ENCODE measurements around the gene LSAMP.
A peak's percentile ranks its signal among the peaks of the same experiment; 100 is the strongest.
"Not testable (repeated sequence)": the region's sequence is repeated elsewhere in the genome, so short reads cannot be mapped to it uniquely, and the experiment has no call there.

Gene LSAMP

GRCh38 chr3:116233711-116234357 lies 211.5 kb downstream of the LSAMP start:
- no peak for DNase-seq

DNA sequence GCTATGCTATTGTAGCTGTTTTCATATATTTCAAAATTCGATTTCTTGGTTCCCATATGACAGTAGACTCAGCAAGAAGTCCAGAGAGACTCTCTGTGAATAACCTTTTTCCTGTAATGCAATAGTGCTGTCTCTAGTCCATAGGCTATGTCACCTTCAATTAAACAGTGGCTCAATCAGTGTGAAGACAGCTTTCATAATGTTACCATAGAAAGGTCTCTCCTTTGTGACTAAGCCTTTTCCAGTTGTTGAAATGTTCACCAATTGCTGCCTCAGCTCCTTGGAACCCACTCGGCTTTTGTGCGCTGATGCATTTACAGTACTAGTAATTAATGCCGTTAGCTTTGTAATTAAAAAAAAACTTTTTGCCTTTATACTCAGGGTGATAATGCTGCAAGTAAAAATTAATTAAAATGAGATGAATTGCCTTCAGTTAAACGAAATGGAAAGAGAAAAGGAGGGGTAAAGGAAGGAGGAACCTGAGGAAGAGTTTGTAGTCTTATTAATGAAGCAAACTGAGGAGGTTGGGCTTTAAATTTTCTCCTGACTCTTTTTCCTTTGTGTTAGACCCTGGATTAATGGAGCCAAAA lies 214.8 kb downstream of the LSAMP start:
- no peak for DNase-seq

- DNase-seq: no peak
Observed at GRCh38 chr3:116226266-116226665, 219.0 kb downstream of the LSAMP start.

GRCh38 chr3:116216761-116217160 lies 228.5 kb downstream of the LSAMP start:
- no peak for DNase-seq

DNA sequence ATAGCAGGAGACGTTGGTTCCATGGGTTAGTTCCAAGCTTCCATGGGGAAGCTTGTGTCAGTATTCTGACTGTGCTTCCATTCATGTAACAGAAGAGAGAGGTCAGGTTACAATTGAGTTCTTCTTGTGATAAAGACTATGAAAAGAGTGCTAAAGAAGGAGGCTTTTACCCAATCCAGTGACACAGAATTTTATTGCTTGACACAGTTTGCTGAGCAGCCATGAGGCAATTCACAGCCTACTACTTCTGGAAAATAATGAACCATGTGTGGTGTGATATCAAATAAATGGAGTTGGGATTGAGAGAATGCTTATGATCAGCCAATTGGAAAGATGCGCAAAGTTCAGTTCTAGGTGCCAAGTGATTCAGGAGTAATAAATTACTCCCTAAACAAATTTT lies 233.4 kb downstream of the LSAMP start:
- no peak for DNase-seq

DNA sequence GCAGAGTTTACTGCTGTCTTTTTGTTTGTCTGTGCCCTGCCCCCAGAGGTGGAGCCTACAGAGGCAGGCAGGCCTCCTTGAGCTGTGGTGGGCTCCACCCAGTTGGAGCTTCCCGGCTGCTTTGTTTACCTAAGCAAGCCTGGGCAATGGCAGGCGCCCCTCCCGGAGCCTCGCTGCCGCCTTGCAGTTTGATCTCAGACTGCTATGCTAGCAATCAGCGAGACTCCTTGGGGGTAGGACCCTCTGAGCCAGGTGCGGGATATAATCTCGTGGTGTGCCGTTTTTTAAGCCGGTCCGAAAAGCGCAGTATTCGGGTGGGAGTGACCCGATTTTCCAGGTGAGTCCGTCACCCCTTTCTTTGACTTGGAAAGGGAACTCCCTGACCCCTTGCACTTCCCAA lies 236.5 kb downstream of the LSAMP start:
- DNase-seq: not testable (repeated sequence)

DNA sequence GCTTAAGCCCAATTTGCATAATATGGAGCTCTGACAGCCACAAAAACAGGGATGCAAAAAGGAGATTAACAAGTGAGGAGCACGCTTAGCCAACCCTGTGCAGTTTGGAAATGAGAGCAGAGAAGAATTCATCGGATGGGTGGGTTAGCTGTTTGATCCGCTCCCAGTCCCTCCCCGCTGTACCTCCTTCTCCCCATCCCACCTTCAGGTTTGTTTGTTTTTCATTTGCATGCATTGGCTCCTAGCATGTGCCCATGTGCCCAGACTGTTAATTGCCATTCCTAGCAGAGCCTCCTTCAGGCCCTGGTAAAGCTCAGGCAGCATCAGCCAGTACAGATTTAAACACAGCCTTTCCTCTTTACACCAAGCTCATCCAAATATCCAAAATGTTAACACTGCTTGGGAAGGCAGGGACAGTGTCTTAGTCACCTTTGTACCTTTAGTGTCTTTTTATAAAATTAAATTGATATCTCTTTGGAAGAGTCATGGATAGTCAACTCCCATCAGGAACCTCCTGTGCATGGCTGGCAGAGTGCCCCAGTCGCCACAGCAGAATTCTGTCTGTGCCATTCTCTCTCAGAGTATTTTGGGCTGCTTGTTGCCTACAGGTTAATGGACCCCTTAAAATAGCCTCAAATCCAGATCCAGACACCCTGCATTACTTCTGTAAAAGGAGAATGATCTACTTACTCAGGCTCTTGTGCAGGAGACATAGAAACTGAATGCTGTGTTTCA lies 244.2 kb downstream of the LSAMP start:
- DNase-seq: no peak

DNA sequence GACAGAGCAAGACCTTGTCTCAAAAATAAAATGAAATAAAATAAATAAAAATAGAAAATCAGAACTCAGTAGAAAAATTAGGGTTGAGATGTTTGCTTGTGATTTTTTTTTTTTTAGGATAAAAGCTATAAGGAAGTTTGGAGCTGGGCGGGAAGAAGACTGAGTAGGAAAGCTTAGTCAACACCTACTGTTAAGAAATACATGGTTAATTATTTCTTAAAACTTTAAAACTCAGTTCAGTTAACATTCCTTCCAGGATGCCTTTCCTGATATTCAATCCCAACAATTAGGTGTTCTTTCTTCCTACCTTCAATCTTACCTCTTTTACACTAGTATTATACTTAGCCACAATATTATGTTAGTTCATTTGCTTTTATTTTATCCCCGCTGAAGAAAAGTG lies 246.2 kb downstream of the LSAMP start:
- DNase-seq: no peak

DNA sequence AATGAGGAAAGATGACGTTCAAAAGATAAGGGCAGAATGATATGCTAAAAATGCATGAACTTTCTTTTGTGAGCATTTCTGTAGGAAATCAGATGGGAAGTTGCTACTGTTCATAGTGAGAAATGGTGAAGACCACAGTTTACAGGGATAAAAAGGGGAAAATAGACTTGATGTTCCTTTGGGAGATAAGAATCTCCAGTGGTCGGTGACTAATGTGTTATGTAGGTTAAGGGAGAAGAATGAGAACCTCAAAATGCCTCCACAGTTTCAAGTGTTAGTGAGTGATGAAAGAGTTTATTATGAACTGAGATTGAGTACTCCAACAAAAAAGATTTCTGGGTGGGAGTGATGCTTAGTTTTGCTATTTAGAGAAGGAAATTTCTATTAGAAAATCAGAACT lies 247.2 kb downstream of the LSAMP start:
- no peak for DNase-seq

- DNase-seq: no peak
Observed at GRCh38 chr3:116192464-116192863, 252.8 kb downstream of the LSAMP start.

- no peak for DNase-seq
Observed at GRCh38 chr3:116191409-116191808, 253.9 kb downstream of the LSAMP start.

- DNase-seq: no peak
Observed at GRCh38 chr3:116190095-116190494, 255.2 kb downstream of the LSAMP start.

DNA sequence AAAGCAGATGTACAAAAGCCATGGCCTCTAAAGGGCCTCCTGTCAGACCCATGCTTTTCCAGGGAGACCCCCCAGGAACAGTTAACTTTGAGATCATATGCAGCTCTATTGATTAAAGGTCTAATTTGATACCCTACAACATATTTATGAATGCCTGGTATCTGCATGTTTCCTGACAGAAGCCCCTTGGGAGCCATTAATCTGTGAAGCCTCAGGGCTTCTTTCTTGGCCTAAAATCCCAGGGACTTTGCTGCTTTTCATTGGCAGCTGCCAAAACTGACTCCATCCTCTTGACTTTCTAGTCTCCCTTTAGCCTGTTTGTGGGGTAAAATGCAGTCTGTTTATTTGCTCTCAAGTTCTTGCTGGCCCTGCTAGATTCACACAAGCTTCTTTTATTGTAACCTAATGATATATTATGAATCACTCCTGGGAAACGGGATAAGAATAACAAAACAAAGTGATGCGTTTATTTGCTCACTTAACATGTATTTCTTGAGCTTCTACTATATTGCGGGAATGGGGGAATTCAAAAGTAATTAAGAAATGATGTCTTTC lies 257.0 kb downstream of the LSAMP start:
- no peak for DNase-seq

- DNase-seq: no peak
Observed at GRCh38 chr3:116186049-116186448, 259.2 kb downstream of the LSAMP start.

- DNase-seq: no peak
Observed at GRCh38 chr3:116181159-116181558, 264.1 kb downstream of the LSAMP start.

DNA sequence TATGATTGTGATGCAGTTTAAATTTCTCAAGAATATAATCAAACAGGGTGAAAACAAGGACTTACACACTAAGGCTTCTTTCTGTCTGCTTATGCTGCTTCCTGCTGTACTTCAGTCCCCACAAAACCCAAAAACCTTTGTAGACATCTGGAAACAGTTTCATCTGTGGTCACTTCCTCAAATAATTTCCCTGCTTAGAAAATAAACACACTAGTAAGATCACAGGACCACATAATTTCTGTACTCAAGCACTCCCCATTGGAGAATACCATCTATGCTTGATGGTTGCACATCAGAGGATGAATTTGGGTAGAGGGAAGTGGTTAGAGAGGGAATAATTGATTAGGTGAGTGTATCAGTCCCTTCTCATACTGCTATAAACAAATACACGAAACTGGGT lies 266.2 kb downstream of the LSAMP start:
- peak; percentile 3 for DNase-seq

DNA sequence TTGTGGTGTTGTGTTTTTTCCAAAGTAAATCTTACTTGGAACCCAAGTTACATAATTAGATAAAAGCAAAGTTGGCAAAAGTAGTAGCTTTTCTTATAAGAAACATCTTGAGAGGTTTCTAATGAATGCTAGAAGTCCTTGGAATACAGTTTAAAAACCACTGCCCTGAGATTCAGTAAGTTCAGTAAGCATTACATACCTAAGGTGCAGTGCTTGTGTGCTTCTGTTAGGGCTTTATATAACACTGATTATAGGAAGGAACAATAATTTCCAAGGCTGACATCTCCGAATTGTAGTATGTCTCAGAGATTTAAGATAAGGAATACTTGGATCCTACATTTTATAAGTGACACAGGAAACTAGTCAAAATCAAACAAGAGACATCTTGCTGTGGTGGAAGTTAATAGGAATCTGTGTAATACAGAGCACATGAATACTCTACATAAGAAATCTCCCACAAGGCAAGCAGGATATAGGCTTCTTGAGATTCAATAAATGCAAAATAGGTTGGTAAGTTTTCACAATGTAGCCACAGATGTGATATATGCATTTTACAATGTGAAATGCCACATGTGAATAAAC lies 268.2 kb downstream of the LSAMP start:
- no peak for DNase-seq

DNA sequence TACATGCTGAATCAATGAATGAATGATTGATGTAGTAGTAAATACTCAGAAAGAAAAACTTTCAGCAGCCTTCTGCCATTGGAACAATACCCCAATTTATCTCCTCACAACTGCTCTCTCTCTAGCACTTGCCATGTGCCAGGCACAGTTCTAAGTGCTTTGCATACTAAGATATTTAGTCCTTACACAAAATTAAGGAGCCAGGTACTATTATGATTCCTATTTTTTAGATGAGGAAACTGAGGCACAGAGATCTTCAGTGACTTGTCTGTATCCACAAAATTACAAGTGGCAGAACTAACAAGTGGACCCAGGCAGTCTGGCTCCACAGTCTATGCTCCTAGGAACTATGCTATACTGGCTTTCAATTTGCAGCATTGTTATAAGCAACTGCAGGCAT lies 279.2 kb downstream of the LSAMP start:
- DNase-seq: no peak

DNA sequence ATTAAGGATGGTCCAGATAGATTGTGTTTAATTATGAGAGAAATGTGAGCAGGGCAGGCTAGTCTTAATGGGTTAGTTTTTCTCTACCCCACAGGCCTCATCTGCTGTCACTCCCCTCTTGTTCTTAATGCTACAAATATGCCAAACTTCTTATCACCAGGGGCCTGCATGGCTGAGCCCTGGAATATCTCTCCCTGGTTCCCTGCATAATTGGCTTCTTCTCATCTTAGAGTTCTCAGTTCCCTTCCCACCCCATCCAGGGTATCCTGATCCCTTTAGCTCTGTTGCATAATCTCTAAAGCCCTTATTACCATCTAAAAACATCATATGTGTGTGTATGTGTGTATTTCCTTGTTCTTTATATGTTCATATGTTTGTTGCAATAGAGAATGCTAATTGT lies 279.6 kb downstream of the LSAMP start:
- DNase-seq: no peak

GRCh38 chr3:116165135-116165534 lies 280.2 kb downstream of the LSAMP start:
- DNase-seq: no peak

GRCh38 chr3:116164039-116164438 lies 281.2 kb downstream of the LSAMP start:
- DNase-seq: no peak

DNA sequence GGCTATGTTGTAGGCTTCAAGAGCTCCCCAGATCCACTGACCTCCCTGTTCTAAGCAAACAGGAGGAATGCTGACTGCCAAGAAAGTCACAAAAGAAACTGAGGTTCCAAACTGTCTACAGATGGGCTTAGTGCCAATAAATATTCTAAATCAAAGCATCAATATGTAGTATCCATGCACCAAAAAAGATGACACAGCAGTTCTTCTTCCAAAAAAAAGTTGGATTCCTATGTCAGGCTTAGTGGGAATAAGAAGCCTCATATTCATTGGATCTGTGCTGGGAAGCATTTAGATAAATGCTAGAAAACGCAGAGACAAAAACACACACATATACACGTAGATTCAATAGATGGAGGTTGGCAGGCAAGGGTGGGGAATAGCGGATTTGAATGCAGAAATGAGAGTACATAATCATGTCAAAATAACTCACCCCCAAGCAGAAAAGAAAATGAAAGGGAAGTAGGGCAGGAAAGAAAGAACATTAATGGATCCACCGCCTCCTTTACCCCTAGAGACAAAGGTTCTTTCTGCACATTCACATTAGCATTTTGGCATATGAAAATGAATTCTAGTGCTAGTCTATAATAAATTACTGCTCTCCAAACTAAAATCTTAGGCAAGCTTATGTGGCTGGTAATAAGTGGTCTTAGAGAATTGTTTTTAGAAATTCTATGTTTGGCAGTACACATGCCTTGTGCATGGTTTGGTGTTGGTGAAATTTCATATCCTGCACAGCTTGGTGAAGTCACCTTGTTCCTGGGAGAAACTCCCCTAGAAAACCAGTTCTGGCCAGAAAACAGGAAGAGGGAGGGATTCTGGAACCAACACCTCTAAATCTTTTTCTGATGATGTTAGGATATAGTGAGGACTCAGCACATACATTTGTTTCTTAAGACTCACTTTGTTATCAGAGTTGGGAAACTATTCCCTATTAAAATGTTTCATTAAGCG lies 283.4 kb downstream of the LSAMP start:
- no peak for DNase-seq

DNA sequence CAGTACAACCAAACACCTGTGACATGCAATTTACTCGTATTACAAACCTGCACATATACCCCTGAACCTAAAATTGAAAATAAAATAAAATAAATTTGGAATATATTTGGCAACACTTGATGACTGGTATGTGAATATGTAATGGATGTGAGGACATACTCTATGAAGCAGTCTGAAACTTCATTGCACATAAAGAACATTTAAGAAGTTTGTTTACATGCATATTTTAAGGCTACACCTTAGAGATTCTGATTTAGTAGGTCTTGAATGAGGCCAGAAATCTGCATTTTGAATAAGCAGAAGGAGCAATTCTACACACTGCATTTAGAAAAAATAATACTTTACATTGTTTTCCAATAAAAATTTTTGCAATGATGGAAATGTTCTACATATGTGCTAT lies 284.7 kb downstream of the LSAMP start:
- no peak for DNase-seq

All from amniotic stem cell (primary cell).